Measurements from ENCODE around the gene PGAP3.

Gene PGAP3

DNA sequence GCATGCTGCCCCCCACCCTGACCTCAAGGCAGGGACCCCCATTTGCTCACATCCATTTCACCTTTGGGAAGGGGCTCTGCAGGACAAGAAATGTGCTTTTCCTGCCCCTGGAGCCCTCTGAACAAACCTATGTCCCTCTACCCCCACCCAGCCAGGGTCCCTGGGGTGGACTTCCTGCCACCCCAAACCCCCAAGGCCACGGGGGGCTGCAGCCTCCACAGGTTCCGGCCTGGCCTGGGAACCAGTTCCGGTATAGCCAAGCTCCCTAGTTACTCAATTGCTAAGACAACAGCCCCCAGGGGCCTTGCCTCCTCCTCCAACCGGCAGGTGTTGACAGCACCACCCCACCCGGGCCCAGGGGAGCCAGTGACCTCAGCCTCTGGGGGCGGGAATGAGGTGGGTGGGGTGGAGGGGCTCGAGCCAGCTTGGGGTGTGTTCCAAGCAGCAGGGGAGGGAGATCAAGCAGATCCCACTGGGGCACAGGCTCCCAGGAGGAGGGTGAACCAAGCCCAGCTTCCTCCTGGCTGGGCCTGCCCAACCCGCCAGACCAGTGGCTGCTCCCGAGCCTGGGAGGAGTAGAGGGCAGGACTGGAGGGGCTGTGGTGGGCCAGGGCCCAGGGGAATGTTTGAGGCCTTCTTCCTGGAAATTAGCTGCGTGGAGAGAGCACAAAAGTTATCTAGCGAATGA is 13.0 kb downstream of the PGAP3 start:
- FAIRE-seq, result peak; percentile 78

DNA sequence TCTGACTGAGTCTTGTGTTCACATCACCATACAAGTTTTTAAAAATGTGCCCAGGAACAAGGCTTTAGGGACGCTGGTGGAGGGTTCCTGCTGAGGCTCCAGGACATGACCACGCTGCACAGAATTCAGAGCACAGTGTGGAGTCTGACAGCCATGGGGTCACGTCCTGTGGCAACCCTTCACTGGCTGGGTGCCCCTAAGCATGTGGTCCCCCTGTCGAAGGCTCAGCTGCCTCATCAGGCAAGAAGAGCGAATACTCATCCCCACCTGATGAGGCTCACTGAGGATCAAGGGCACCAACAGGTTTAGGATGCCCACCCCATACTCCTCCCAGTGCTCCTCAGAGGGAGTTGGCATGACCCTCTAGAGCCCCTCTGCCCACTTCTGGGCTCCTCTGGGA is 13.7 kb downstream of the PGAP3 start:
- FAIRE-seq (no peak), DNase-seq (ENCODE audit: extremely low spot score, insufficient read length, low read depth) (no peak)

More for the DNA sequence above, 13.0 kb downstream of the PGAP3 start:
- no peak for DNase-seq (ENCODE audit: extremely low spot score, insufficient read length, low read depth)

DNA sequence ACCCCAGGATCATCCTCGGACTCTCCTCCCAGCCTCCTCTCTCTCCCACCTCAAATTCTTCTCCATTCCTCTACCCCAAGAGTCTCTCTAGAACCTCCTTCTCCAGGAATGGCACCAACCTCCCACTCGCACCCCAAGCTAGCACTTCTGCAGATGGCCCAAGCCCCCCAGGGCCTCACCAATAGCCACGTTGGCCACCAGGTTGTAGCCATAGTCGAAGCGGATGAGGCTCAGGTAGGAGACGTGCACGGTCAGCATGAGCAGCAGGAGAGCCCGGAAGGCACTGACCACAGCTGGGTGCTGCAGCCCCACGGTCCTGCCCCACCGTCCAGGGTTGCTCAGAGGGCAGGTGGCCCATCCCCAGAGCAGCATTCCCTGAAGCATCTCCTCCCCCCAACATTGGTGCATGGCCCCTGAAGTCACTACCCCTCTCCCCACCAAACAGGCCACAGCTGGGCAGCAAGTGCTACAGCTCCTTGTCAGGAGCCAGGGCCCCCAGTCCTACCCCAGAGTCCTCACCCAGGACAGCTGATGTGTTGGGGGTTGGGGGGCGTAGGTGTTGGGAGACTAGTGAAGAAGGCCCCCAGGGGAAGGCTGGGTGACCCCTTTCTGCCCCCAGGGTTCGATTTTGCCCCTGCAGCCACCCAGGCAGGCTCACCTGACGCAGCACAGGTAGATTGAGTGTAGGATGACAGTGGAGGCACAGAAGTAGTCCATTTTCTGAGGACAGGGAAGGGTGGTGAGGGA is 14.3 kb downstream of the PGAP3 start:
- DNase-seq (ENCODE audit: extremely low spot score, insufficient read length, low read depth) (no peak), FAIRE-seq (no peak)

DNA sequence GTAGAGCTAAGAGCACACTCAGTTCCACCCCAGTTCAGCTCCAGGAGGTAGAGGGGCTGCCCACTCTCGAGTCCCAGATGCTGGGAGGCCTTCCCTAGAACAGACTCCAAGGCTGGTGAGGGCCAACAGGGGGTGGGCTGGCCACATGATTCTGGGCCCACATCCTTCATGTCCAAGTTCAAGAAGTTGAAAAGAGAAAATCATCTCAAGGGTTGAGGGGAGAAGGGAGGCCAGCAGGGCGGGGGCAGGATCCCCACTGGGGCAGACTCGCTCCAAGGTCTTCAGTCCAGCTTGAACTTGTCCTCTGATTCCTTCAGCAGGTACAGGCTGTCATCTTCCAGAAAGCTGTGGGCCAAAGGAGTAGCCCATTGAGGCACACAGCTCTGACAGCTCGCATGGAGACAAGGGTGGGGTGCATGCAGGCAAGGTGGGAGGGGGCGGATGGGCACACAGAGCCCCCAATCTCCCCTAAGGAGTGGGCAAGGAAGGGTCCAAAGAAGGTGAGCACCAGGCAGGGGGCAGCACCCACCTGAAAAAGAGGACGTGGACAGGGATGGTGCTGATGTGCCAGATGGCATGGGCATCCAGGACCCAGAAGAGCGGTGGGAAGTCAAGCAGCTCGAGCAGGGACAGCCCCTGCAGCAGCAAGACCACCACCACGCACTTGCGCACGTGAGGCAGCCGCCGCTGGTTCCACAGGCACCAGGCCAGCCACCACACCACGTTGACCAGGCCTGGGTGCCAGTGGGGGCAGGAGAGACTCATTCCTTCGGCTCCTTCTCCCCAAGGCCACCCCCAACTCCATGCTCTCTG is 15.1 kb downstream of the PGAP3 start:
- FAIRE-seq (no peak), DNase-seq (ENCODE audit: extremely low spot score, insufficient read length, low read depth) (no peak)

DNA sequence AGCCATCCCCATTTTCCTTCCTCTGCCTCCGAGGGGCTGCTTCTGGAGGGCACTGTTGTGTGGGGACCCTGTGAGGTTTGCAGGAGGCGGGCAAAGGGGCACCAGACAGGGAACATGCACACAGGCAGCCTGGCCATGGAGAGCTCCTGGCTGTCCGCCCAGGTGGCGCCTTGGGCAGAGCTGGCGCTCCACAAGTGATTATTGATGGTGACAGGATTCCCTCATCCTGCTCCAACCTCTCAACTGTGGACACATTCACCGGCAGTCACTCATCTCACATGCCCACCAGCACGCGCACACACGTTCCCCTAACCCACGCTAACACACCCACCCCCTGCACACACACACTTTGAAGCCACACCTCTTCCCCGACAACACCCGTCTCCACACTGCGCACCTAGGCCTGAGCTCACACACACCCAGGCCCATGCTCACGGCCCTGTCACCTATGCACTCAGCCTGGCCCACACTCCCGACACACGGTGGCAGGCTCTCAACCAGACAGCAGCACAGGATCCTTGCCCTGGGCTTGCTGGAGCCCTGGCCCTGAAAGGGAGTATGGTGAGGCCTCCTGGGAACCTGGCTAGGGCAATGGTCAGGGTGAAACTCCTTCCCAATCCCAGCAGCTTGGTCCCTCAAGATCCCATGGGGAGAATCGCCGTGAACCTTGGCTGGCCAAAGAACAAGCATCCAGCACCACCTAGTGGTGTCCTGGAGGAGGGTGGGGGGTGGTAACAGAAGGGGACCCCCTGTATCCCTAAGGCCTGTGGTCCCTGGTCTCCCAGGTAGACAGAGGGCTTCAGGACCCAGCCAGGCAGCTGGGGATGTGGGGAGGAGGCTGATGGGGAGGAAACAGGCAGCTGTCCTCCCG is 16.0 kb downstream of the PGAP3 start:
- DNase-seq (ENCODE audit: extremely low spot score, insufficient read length, low read depth), result no peak
- FAIRE-seq, result peak; percentile 55

DNA sequence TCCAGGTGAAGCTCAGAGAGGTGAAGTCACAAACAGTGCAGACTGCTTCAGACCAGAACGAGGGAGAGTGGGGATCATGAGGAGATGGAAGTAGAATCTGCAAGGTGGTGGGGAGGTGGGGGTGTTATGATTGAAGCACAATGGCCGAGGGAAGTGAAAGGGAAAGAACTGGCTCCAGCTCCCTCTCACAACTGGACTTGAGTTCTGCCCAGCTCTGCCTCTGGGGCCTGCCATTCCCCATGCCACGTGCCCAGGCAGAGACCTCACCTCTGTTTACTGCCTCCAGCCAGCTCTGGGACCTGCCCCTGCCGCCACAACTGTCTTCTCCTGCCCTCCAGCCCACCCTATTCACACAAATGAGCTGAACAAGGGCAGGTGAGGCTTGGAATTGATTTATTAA is 17.1 kb downstream of the PGAP3 start:
- DNase-seq (ENCODE audit: extremely low spot score, insufficient read length, low read depth), result no peak
- FAIRE-seq, result no peak

DNA sequence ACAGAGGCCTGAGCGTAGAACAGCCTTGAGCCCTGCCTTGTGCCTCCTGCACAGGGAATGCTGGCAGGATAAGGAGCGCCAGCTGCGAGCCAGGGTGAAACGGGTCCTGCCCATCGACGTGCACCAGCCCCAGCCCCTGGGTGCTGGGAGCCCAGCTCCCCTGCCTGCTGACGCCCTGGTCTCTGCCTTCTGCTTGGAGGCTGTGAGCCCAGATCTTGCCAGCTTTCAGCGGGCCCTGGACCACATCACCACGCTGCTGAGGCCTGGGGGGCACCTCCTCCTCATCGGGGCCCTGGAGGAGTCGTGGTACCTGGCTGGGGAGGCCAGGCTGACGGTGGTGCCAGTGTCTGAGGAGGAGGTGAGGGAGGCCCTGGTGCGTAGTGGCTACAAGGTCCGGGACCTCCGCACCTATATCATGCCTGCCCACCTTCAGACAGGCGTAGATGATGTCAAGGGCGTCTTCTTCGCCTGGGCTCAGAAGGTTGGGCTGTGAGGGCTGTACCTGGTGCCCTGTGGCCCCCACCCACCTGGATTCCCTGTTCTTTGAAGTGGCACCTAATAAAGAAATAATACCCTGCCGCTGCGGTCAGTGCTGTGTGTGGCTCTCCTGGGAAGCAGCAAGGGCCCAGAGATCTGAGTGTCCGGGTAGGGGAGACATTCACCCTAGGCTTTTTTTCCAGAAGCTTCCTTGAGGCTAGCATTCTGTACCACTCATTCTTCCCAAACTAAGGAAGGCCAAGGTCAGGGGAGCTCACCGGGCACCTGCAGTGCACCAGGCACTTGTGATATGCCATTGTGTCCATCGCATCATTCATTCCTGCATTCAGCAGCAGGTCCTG is 17.7 kb downstream of the PGAP3 start:
- DNase-seq (ENCODE audit: extremely low spot score, insufficient read length, low read depth) (no peak), FAIRE-seq (no peak)

DNA sequence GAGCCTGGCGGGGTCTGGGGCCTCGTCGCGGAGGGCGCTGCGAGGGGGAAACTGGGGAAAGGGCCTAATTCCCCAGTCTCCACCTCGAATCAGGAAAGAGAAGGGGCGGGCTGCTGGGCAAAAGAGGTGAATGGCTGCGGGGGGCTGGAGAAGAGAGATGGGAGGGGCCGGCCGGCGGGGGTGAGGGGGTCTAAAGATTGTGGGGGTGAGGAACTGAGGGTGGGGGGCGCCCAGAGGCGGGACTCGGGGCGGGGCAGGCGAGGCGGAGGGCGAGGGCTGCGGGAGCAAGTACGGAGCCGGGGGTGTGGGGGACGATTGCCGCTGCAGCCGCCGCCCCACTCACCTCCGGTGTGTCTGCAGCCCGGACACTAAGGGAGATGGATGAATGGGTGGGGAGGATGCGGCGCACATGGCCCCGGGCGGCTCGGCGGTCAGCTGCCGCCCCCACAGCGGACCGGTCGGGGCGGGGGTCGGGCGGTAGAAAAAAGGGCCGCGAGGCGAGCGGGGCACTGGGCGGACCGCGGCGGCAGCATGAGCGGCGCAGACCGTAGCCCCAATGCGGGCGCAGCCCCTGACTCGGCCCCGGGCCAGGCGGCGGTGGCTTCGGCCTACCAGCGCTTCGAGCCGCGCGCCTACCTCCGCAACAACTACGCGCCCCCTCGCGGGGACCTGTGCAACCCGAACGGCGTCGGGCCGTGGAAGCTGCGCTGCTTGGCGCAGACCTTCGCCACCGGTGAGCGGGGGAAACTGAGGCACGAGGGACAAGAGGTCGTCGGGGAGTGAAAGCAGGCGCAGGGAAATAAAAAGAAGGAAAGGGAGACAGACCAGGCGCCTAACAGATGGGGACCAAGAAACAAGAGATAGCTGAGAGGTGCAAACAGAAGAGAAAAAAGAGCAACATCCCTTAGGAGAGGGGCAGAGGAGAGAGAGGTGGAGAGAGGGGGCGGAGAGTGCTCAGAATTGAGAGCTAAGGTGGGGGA is 19.6 kb downstream of the PGAP3 start, which contains the start of gene PNMT:
Gene PNMT (plus strand): TSS at position 509 of the 980 bp plus-strand sequence. CDS start 23 bp downstream, at position 532.
- DNase-seq (ENCODE audit: extremely low spot score, insufficient read length, low read depth), result peak; percentile 63
- FAIRE-seq, result peak; percentile 77

DNA sequence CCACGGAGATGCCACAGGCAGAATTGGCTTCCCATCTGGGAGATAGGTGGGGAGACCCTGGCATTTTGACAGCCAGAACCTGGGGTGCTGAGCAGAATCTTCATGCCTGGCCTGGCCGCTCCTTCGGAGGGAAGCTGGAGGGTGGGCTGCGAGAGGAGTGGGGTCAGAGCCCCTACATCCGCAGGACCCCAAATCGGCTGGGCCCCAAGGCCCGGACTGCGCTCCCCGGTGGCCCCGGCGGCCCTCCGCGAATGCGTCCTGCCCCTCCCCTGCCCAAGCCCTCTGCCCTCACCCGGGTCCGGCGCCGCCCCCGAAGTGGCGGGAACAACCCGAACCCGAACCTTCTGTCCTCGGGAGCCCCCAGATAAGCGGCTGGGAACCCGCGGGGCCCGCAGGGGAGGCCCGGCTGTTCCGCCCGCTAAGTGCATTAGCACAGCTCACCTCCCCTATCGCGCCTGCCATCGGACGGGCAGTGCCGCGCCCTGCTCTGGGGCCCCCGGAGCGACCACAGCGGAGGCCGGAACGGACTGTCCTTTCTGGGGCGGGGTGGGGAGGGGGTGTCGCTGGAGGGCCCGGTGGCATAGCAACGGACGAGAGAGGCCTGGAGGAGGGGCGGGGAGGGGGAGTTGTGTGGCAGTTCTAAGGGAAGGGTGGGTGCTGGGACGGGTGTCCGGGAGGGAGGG is 20.5 kb downstream of the PGAP3 start:
- no peak for DNase-seq (ENCODE audit: extremely low spot score, insufficient read length, low read depth)

DNA sequence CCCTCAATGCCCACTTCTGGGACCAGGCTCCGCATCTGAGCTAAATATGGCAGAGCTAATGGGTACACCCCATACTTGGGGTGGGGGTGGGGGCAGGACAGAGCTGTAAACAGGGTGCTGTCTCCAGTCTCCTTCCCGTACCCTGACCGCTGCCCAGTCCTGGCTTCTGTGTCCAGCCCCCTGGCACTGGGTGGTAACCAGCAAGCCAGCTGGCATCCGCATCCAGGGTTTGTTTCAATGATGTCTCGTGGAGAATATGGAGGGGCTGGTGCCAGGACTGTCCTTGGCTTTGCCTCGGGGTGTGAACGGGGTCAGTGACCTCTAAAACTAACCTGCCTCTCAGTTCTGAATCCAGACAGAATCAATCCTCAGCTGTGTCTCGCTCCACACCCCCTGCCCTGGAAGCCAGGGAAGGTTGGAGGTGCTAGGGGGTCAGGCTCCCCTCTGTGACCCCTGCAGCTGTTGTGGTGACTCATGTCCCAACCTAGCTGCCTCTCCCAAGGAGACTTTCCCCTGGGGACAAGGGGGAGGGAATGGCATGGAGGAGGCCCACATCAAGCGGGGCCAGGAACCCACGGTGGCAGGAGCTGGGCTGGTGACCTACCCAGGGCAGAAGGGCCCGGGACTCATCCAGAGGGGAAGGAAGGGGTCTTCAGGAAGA is 21.1 kb downstream of the PGAP3 start:
- DNase-seq (ENCODE audit: extremely low spot score, insufficient read length, low read depth), result no peak
- FAIRE-seq, result no peak

More for the DNA sequence above, 20.5 kb downstream of the PGAP3 start:
- FAIRE-seq, result no peak

DNA sequence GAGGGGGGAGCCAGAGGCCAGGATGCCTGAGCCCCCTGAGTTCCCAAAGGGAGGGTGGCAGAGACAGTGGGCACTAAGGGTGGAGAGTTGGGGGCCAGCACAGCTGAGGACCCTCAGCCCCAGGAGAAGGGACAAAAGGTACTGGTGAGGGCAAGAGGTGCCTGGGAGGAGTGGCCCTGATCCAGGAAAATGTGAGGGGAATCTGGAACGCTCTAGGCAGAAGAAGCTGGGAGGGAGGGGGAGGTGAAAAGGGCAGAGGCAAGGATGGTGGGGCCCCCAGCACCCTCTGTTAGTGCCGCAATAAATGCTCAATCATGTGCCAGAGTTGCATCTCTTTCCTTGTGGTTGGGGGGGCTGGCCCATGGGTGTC is 21.6 kb downstream of the PGAP3 start:
- DNase-seq (ENCODE audit: extremely low spot score, insufficient read length, low read depth) (no peak), FAIRE-seq (no peak)

DNA sequence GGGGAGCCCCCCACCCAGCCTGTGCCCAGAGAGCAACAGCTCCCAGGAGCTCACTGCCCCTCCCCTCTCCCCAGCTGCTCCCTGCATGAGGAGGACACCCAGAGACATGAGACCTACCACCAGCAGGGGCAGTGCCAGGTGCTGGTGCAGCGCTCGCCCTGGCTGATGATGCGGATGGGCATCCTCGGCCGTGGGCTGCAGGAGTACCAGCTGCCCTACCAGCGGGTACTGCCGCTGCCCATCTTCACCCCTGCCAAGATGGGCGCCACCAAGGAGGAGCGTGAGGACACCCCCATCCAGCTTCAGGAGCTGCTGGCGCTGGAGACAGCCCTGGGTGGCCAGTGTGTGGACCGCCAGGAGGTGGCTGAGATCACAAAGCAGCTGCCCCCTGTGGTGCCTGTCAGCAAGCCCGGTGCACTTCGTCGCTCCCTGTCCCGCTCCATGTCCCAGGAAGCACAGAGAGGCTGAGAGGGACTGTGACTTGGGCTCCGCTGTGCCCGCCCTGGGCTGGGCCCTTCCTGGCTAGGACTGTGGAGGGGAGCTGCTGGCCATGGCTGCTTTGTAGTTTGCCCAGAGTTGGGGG is 22.1 kb downstream of the PGAP3 start:
- FAIRE-seq, result no peak
- DNase-seq (ENCODE audit: extremely low spot score, insufficient read length, low read depth), result no peak

DNA sequence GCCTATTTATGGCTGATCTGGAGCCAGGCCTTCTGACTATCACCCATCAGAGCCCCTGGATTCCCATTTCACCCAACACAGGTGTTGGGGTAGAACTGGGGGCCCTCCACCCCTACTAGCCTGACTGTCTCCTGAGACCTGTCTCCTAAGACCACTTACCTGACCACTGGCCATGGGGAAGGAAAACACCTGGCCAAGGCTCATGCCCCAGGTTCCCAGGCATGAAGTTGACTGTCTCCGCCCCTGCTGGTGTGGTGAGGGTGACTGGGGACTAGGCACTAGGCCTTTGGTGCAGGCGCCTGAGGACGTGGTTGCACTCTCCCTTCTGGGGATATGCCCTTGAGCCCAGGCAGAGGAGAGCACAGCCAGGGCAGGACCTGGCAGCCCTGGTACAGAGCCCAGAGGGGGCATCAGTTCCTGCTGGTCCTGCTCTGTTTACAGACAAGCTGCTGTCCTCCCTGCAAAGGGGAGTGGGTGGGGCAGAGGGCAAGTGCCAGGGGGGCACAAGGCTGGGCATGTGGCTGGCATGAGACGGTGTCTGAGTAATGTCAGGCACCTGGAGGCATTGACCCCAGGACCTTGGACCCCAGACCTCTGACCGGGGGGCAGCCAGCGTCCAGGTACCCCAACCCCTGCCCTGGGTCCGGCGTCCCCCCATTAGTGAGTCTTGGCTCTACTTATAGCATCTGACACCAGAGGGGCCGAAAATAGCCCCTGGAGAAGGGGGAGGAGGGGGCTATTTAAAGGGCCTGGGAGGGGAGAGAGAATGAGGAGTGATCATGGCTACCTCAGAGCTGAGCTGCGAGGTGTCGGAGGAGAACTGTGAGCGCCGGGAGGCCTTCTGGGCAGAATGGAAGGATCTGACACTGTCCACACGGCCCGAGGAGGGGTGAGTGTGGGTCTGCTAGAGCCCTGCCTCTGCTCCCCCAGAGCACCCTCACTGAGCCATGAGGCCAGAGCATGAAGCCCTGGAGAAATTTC is 23.0 kb downstream of the PGAP3 start, which contains the start of gene TCAP:
Gene TCAP (plus strand): TSS at position 769 of the 981 bp plus-strand sequence. CDS start 11 bp downstream, at position 780.
- DNase-seq (ENCODE audit: extremely low spot score, insufficient read length, low read depth), result no peak
- FAIRE-seq, result no peak

DNA sequence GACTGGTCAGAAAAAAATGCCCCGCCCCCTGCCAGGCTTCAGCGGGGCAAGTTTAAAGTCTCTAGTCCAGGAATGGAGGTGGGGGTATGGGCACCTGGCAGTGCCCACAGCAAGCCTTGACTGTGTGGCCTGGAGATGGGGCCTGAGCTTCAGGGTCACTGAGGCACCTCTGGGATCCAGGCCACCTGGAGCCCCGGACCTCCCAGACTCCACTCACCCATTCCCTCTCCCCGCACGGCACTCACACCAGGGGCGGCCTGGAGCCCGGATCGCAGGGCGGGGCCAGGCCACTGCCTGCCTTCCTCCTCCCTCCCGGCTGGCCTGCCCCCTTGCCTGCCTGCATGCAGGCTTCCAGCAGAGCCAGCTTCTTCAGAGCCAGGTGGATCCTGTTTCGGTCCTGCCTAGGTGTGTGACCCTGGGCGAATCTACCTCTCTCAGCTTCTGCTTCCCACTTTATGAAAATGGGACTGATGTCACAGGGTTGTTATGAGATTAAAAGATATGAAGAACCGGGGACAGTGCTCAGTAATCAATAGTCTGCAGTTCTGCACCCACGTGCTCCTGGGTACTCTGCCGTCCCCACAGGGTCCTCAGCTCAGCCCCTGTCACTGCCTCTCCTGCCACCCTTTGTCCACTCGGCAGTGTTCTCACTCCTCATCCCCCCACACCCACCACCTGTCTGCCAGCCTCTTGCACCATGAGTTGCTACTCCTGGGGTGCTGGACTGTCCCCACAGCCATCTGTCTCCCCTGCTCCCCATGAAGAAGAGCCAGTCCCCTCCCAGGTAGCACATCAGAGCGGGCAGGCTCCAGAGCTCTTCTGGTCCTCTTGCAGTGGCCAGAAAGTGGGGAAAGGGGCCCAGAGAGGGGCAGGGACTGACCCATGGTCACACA is 23.9 kb downstream of the PGAP3 start:
- DNase-seq (ENCODE audit: extremely low spot score, insufficient read length, low read depth), result no peak
- no peak for FAIRE-seq

Data from GM18507 (cell line).